GM23248 (cell line): Measurements from ENCODE around the gene PLOD1. TPM values are rescaled to one million over a fixed set of nuclear protein-coding genes. Genes with fewer than 3 reads are reported as not detected.
"Not testable (repeated sequence)": the region's sequence is repeated elsewhere in the genome, so short reads cannot be mapped to it uniquely, and the experiment has no call there.

Source experiments
- DNase-seq: peaks from one replicate; pipeline ENCODE4 v3.0.0-alpha.2; 2015
- H2AFZ ChIP-seq: fragments of 200-600 bp; sonication (generic); 2 replicates; pipeline ENCODE4 v1.6.1; 2016; ENCODE audit warnings: antibody characterized with exemption
- H3F3A ChIP-seq: fragments of 200-600 bp; sonication (generic); 2 replicates; pipeline ENCODE4 v1.6.1; 2016; ENCODE audit warnings: mild to moderate bottlenecking, antibody characterized with exemption, mixed run types; ENCODE audit not compliant: insufficient read depth
- H3K27ac ChIP-seq: fragments of 200-600 bp; sonication (generic); 2 replicates; pipeline ENCODE4 v1.5.1; 2016; ENCODE audit warnings: mild to moderate bottlenecking
- H3K27me3 ChIP-seq: fragments of 200-600 bp; sonication (generic); replicated peaks from 2 replicates; pipeline ENCODE4 v1.6.1; 2016; ENCODE audit warnings: mild to moderate bottlenecking; ENCODE audit not compliant: insufficient read depth
- H3K36me3 ChIP-seq: fragments of 200-600 bp; sonication (generic); 2 replicates; pipeline ENCODE4 v1.6.1; 2016; ENCODE audit warnings: low read depth, mild to moderate bottlenecking
- H3K4me1 ChIP-seq: fragments of 200-600 bp; sonication (generic); 2 replicates; pipeline ENCODE4 v1.6.1; 2016; ENCODE audit warnings: mild to moderate bottlenecking; ENCODE audit not compliant: insufficient read depth
- H3K4me2 ChIP-seq: fragments of 200-600 bp; sonication (generic); one replicate; pipeline ENCODE4 v1.6.1; 2016; ENCODE audit warnings: mild to moderate bottlenecking; ENCODE audit not compliant: unreplicated experiment
- H3K4me3 ChIP-seq: fragments of 200-600 bp; sonication (generic); 2 replicates; pipeline ENCODE4 v1.5.1; 2016; ENCODE audit warnings: mild to moderate bottlenecking
- H3K79me2 ChIP-seq: fragments of 200-600 bp; sonication (generic); 2 replicates; pipeline ENCODE4 v1.6.1; 2016; ENCODE audit warnings: mild to moderate bottlenecking; ENCODE audit not compliant: insufficient read depth
- H3K9ac ChIP-seq: fragments of 200-600 bp; sonication (generic); 2 replicates; pipeline ENCODE4 v1.6.1; 2016; ENCODE audit warnings: mild to moderate bottlenecking
- H3K9me2 ChIP-seq: fragments of 200-600 bp; sonication (generic); 2 replicates; pipeline ENCODE4 v1.6.1; 2016; ENCODE audit warnings: mixed run types, mild to moderate bottlenecking, moderate library complexity; ENCODE audit not compliant: insufficient read depth
- H3K9me3 ChIP-seq: fragments of 200-600 bp; sonication (generic); one replicate; pipeline ENCODE4 v1.6.1; 2017; ENCODE audit warnings: low read depth
- H4K20me1 ChIP-seq: fragments of 200-600 bp; sonication (generic); 2 replicates; pipeline ENCODE4 v1.6.0; 2016; ENCODE audit not compliant: insufficient read depth
- EZH2 ChIP-seq: fragments of 200-600 bp; sonication (generic); IDR thresholded peaks from 2 replicates; pipeline ENCODE4 v1.6.1; 2018; ENCODE audit warnings: antibody characterized with exemption, mild to moderate bottlenecking; ENCODE audit not compliant: insufficient read depth, poor library complexity, severe bottlenecking
- EZH2phosphoT487 ChIP-seq: fragments of 200-600 bp; sonication (generic); IDR thresholded peaks from 2 replicates; pipeline ENCODE4 v1.6.1; 2018; ENCODE audit warnings: antibody characterized with exemption, moderate library complexity, mild to moderate bottlenecking, low read depth; ENCODE audit not compliant: insufficient read depth
- WGBS, 2 experiments: methylation state at CpG; one replicate each; pipeline ENCODE4 v1.1.6; 2015 to 2017; ENCODE audit warnings: low lambda C conversion rate in 2 of 2, low coverage in 1 of 2; ENCODE audit errors: missing lambda C conversion rate in 2 of 2; 5-methylcytosine and 5-hydroxymethylcytosine counted together
- in situ Hi-C: fragments of 300-500 bp; cut with MboI; formaldehyde crosslinking; loops from 2 replicates; pipeline ENCODE4 v1.15.0; 2020
- polyA plus RNA-seq: library from polyadenylated mRNA; unstranded; fragments of >200 nt; fragmentation: Nextera tagmentation; extraction: Ambion mirVana; gene quantifications from 2 replicates; pipeline ENCODE4 v1.2.1, GENCODE V29; 2016
- total RNA-seq: library from RNA; depleted of rRNA; stranded (reverse); fragments of >200 nt; shearing (Covaris generic); gene quantifications from 2 replicates; pipeline ENCODE4 v1.2.3, GENCODE V29; 2014

The PLOD1 gene
- total and polyA plus RNA-seq, 2 experiments from 2014 or later, result 443 to 633 TPM

DNA sequence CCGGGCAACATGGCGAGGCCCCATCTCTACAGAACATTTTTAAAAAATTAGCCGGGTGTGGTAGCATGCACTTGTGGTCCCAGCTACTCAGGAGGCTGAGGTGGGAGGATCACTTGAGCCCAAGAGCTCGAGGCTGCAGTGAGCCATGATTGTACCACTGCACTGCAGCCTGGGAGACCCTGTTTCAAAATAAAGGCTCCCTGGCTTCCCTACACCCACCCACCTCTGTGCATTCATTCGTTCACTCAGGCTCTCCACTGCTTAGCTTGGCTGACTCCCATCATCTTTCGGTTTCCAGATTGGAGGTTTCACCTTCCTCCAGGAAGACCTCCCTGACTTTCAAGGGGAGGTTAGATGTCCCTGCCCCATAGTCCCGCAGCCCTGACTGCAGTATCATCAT, 22.5 kb upstream of the PLOD1 start:
- Histone ChIP-seq H3F3A (peaks cover 9% of the 10 kb centered on the region), H3K4me3 (no peak overlapping the region), H3K27ac (no peak overlapping the region), H3K4me2 (no peak overlapping the region), H3K27me3 (no peaks in the 10 kb centered on the region), H3K9ac (no peak overlapping the region), H3K79me2 (peaks cover 8% of the 10 kb centered on the region; the same call in 1 of the 2 replicates), H3K9me2 (no peaks in the 10 kb centered on the region), H2AFZ (no peak overlapping the region), H3K36me3 (no peaks in the 10 kb centered on the region), H4K20me1 (no peaks in the 10 kb centered on the region), H3K9me3 (no peaks in the 10 kb centered on the region), H3K4me1 (no peaks in the 10 kb centered on the region)
- in situ Hi-C loops, result no loop called here
- no peak for DNase-seq
- no peak for TF ChIP-seq EZH2
- TF ChIP-seq EZH2phosphoT487, result no peak
- 87 to 91% methylated on average over 7 of the region's 7 CpGs for WGBS, 2 experiments

DNA sequence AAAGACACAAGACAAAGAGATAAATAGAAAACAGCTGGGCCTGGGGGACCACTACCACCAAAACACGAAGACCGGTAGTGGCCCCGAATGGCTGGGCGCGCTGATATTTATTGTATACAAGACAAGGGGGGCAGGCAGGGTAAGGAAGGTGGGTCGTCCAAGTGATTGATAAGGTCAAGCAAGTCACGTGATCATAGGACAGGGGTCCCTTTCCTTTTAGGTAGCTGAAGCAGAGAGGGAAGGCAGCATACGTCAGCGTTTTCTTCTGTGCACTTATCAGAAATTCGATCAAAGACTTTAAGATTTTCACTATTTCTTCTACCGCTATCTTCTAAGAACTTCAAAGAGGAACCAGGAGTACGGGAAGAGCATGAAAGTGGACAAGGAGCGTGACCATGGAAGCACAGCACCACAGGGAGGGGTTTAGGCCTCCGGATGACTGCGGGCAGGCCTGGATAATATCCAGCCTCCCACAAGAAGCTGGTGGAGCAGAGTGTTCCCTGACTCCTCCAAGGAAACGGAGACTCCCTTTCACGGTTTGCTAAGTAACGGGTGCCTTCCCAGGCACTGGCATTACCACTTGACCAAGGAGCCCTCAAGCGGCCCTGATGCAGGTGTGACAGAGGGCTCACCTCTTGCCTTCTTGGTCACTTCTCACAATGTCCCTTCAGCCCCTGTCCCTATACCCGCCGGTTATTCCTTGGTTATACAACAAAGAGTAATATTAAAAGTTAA, 21.9 kb upstream of the PLOD1 start:
- WGBS, 2 experiments, result 62 to 66% methylated on average over 21 of the region's 21 CpGs
- H3K27me3 ChIP-seq, H3K36me3 ChIP-seq, H4K20me1 ChIP-seq, H3K4me1 ChIP-seq, H3K4me3 ChIP-seq, H3K9me3 ChIP-seq, H3K9me2 ChIP-seq, DNase-seq, in situ Hi-C loops, H3K9ac ChIP-seq, H2AFZ ChIP-seq, H3K4me2 ChIP-seq, H3K27ac ChIP-seq, H3F3A ChIP-seq, H3K79me2 ChIP-seq: not testable (repeated sequence)

DNA sequence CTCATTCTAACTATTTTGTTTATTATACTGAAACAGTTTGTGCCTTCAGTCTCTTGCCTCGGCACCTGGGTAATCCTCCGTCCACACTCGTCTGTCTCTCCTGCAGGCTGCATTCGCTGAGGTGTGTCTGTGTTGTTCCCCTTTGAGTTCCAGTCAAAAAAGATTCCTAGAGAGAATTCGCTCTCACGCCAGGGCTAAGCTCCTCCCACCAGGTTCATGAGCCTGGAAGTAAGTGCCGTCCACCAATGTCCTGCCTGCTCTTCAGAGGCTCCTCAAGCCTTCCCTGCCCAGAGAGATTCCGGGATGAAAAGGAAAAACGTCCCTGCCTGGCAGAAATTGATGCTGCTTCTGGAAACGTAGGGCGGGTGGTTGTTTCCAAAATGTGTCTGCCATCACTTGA, 21.2 kb upstream of the PLOD1 start:
- H3K4me2 ChIP-seq, result no peak overlapping the region
- no peaks in the 10 kb centered on the region for H3K36me3 ChIP-seq
- no peak overlapping the region for H2AFZ ChIP-seq
- H3K27me3 ChIP-seq, result no peaks in the 10 kb centered on the region
- H3K9me2 ChIP-seq, result no peaks in the 10 kb centered on the region
- H3K79me2 ChIP-seq, result peaks cover 9% of the 10 kb centered on the region; the same call in 1 of the 2 replicates
- no peak overlapping the region for H3K4me3 ChIP-seq
- no peaks in the 10 kb centered on the region for H4K20me1 ChIP-seq
- WGBS, 2 experiments, result 49 to 58% methylated on average over 11 of the region's 11 CpGs
- H3K27ac ChIP-seq, result no peak overlapping the region
- peaks cover 14% of the 10 kb centered on the region for H3F3A ChIP-seq
- TF ChIP-seq EZH2phosphoT487 (no peak), EZH2 (no peak)
- H3K9ac ChIP-seq, result no peak overlapping the region
- in situ Hi-C loops, result no loop called here
- no peaks in the 10 kb centered on the region for H3K9me3 ChIP-seq
- no peak for DNase-seq
- peaks cover under 1% of the 10 kb centered on the region; the same call in 1 of the 2 replicates for H3K4me1 ChIP-seq

DNA sequence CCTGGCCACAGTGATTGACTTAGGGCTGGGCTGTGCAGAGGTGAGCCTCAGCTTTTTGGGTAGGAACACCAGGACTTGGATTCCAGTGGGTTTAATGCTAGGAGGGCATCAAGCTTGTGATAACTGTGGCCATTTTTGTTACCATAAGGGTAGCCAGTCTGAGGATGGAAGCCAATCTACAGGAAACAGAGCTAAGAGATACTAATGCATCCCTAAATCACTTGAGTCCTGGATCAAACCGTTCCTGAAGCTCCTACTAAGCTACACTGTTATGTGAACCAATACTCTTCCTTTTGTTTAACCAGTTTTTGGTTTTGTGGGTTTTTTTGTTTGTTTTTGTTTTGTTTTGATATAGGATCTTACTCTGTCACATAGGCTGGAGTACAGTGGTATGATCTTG, 20.5 kb upstream of the PLOD1 start:
- Histone ChIP-seq H2AFZ (no peak overlapping the region), H3K9me2 (no peaks in the 10 kb centered on the region), H3K4me1 (peaks cover 7% of the 10 kb centered on the region), H3K4me3 (no peak overlapping the region), H3K79me2 (peaks cover 9% of the 10 kb centered on the region; the same call in 1 of the 2 replicates), H3F3A (peaks cover 18% of the 10 kb centered on the region), H3K9me3 (no peaks in the 10 kb centered on the region), H4K20me1 (no peaks in the 10 kb centered on the region; the same call in 1 of the 2 replicates), H3K9ac (no peak overlapping the region), H3K27me3 (no peaks in the 10 kb centered on the region), H3K4me2 (no peak overlapping the region), H3K27ac (no peak overlapping the region), H3K36me3 (no peaks in the 10 kb centered on the region)
- DNase-seq, result no peak
- TF ChIP-seq EZH2phosphoT487 (no peak), EZH2 (no peak)
- in situ Hi-C loops, result no loop called here
- WGBS, 2 experiments, result 84 to 91% methylated on average over 1 of the region's 1 CpG
